Measurements from ENCODE around the gene CHRM4.

GRCh38 chr11:46392421-46393230, 1.1 kb upstream of the CHRM4 start:
- TF ChIP-seq EZH2 (IDR thresholded peaks at IDR 0.05) (no peak), POLR2AphosphoS5 (IDR thresholded peaks at IDR 0.05; ENCODE audit: borderline replicate concordance, low read depth, low read length) (0 out of 2 replicates have a peak, but pooled peaks have one; percentile 12)

Measured in SK-N-MC (cell line).